Measurements from ENCODE around the gene CHKB. TPM values are rescaled to one million over a fixed set of nuclear protein-coding genes. Genes with fewer than 3 reads are reported as not detected.

The CHKB gene
- total RNA-seq, 4 donors from 2014 or later = 49.1 to 96.9 (median 67.8) TPM

- TF ChIP-seq POLR2A (IDR thresholded peaks at IDR 0.05) (no peak), CTCF (IDR thresholded peaks at IDR 0.05) (no peak)
- Histone ChIP-seq H3K27me3 (no peaks in the 10 kb centered on the region), H3K36me3 (no peaks in the 10 kb centered on the region), H3K4me1 (peaks cover 38 to 49% of the 10 kb centered on the region in 2 donors), H3K27ac (peak overlapping the region; percentile 81 to 99 (median 85)), H3K9me3 (no peaks in the 10 kb centered on the region), H3K4me3 (replicated peaks in 1 of 3) (peak overlapping the region in 2 of 3 donors; percentile 28 to 81)
- intact Hi-C loops (cut with DNase I) = no loop called here
- 44% methylated on average over 14 of the region's 50 CpGs; no CpG with 5 or more reads in 1 of the 2 donors for WGBS, 2 donors
- peak; percentile 38 to 50 for DNase-seq
Measured at GRCh38 chr22:50529416-50529896, 53.2 kb downstream of the CHKB start.

Other genes with a start within 250 kb of the CHKB start
- 100 to 1,000 TPM in 1 of 4 donors, 10 to 100 TPM in 3; 65.7 to 103 (median 74.0) TPM for gene PPP6R2, start 239.5 kb downstream of the CHKB start, total RNA-seq
- gene SBF1, start 107.8 kb downstream of the CHKB start, total RNA-seq = 100 to 1,000 TPM in 3 of 4 donors, 10 to 100 TPM in 1; 80.0 to 227 (median 128) TPM
- gene ADM2, start 101.3 kb downstream of the CHKB start, total RNA-seq = 10 to 100 TPM in 1 of 4 donors, 1 to 10 TPM in 3; 5.2 to 23.5 (median 6.6) TPM
- gene MIOX, start 96.0 kb downstream of the CHKB start, total RNA-seq = 10 to 100 TPM in 1 of 4 donors, 1 to 10 TPM in 3; 2.1 to 11.3 (median 4.7) TPM
- gene LMF2, start 75.1 kb downstream of the CHKB start, total RNA-seq = 100 to 1,000 TPM in 2 of 4 donors, 10 to 100 TPM in 2; 53.2 to 117 (median 96.6) TPM
- gene NCAPH2, start 74.6 kb downstream of the CHKB start, total RNA-seq = 10 to 100 TPM; 39.6 to 47.5 (median 43.1) TPM
- gene SCO2, start 57.3 kb downstream of the CHKB start, total RNA-seq = 1 to 10 TPM in 3 of 4 donors, not detected in 1; 2.6 to 5.5 (median 2.9) TPM
- 10 to 100 TPM; 28.0 to 61.0 (median 33.6) TPM for gene TYMP, start 52.8 kb downstream of the CHKB start, total RNA-seq
- under 1 TPM in 1 of 4 donors, not detected in 3; 0.27 TPM for gene KLHDC7B, start 37.0 kb downstream of the CHKB start, total RNA-seq
- gene SYCE3, start 19.9 kb downstream of the CHKB start, total RNA-seq = 1 to 10 TPM in 3 of 4 donors, not detected in 1; 3.5 to 6.0 (median 4.3) TPM
- gene CPT1B, start 4.4 kb downstream of the CHKB start, total RNA-seq = 10 to 100 TPM in 3 of 4 donors, 1 to 10 TPM in 1; 9.7 to 38.7 (median 14.9) TPM
- gene MAPK8IP2, start 17.9 kb upstream of the CHKB start, total RNA-seq = 1 to 10 TPM in 3 of 4 donors, under 1 TPM in 1; 0.94 to 3.3 (median 1.5) TPM
- 10 to 100 TPM; 30.9 to 73.5 (median 61.2) TPM for gene ARSA, start 45.3 kb upstream of the CHKB start, total RNA-seq
- gene SHANK3, start 90.0 kb upstream of the CHKB start, total RNA-seq = 10 to 100 TPM; 11.5 to 23.0 (median 17.7) TPM
- 1 to 10 TPM in 1 of 4 donors, under 1 TPM in 1, not detected in 2; 0.27 to 1.4 TPM for gene ACR, start 155.4 kb upstream of the CHKB start, total RNA-seq
- gene RABL2B, start 200.8 kb upstream of the CHKB start, total RNA-seq = 10 to 100 TPM; 20.7 to 29.3 (median 27.0) TPM